DMS114 treated with DMSO at 0.1 percent for 48 hours (cell line): ENCODE measurements around the gene ZNF540.
"Not testable (repeated sequence)": the region's sequence is repeated elsewhere in the genome, so short reads cannot be mapped to it uniquely, and the experiment has no call there.

Experiments used
- DNase-seq: peaks from one replicate; lab custom pipeline; 2025; ENCODE audit not compliant: unreplicated experiment; lab: John Stamatoyannopoulos, UW

The ZNF540 gene

GRCh38 chr19:37594304-37594981 lies at the start of gene ZNF540, which contains the start of gene ZNF571:
Gene ZNF540, plus strand, starts transcription at chr19:37594876. Its CDS starts 3,572 bp downstream, at chr19:37598448.
Gene ZNF571, minus strand, starts transcription at chr19:37594792. Its CDS starts 8,116 bp downstream, at chr19:37586676.
- peak; percentile 91 for DNase-seq

GRCh38 chr19:37551129-37551993 lies 43.3 kb upstream of the ZNF540 start:
- no peak for DNase-seq

GRCh38 chr19:37563518-37563917 lies 31.2 kb upstream of the ZNF540 start:
- DNase-seq, result no peak

GRCh38 chr19:37564624-37565369 lies 29.9 kb upstream of the ZNF540 start:
- no peak for DNase-seq

- DNase-seq, result no peak
Observed at GRCh38 chr19:37565370-37565669, 29.4 kb upstream of the ZNF540 start.

- DNase-seq, result no peak
Observed at GRCh38 chr19:37572203-37572602, 22.5 kb upstream of the ZNF540 start.

- DNase-seq, result no peak
Observed at GRCh38 chr19:37583340-37583739, 11.3 kb upstream of the ZNF540 start.

- DNase-seq, result peak; percentile 34
Observed at GRCh38 chr19:37593996-37594303, 726 bp upstream of the ZNF540 start.

- DNase-seq, result no peak
Observed at GRCh38 chr19:37594982-37595382, 306 bp downstream of the ZNF540 start.

- no peak for DNase-seq
Observed at GRCh38 chr19:37635076-37636056, 40.7 kb downstream of the ZNF540 start.

GRCh38 chr19:37654118-37654517 lies 59.4 kb downstream of the ZNF540 start:
- peak; percentile 36 for DNase-seq

- DNase-seq, result no peak
Observed at GRCh38 chr19:37654629-37655300, 60.1 kb downstream of the ZNF540 start.

GRCh38 chr19:37655301-37655688 lies 60.6 kb downstream of the ZNF540 start, which contains the start of gene ZFP30:
Gene ZFP30, minus strand, starts transcription at chr19:37655465. Its CDS starts 7,643 bp downstream, at chr19:37647822.
- DNase-seq, result peak; percentile 76

GRCh38 chr19:37655689-37656371 lies 61.2 kb downstream of the ZNF540 start:
- peak; percentile 86 for DNase-seq

GRCh38 chr19:37657157-37657556 lies 62.5 kb downstream of the ZNF540 start:
- DNase-seq, result not testable (repeated sequence)
